Fibroblast of villous mesenchyme (primary cell): ENCODE measurements around the gene ZNF732. TPM values are rescaled to one million over a fixed set of nuclear protein-coding genes. Genes with fewer than 3 reads are reported as not detected.

Source experiments
- DNase-seq: peaks from one replicate; pipeline ENCODE4 v3.0.0-alpha.2; 2010; ENCODE audit warnings: low read depth
- H3K4me3 ChIP-seq: 2 replicates; pipeline ENCODE4 v1.5.1; 2011; ENCODE audit warnings: low read depth, mild to moderate bottlenecking, low read length
- CTCF ChIP-seq: IDR thresholded peaks from 2 replicates; pipeline ENCODE4 v1.5.1; 2012; ENCODE audit warnings: low read depth, mild to moderate bottlenecking, low read length; ENCODE audit not compliant: insufficient read depth
- small RNA-seq: library from RNA; depleted of rRNA; stranded (forward); fragments of <200 nt; gene quantifications from one replicate; pipeline ENCODE3, GENCODE V24; 2012
- total RNA-seq: library from RNA; depleted of rRNA; stranded (reverse); fragments of >200 nt; gene quantifications from 2 replicates; pipeline ENCODE4 v1.2.3, GENCODE V29; 2012

The ZNF732 gene
- total RNA-seq, 1 donor: 0.43 TPM

DNA sequence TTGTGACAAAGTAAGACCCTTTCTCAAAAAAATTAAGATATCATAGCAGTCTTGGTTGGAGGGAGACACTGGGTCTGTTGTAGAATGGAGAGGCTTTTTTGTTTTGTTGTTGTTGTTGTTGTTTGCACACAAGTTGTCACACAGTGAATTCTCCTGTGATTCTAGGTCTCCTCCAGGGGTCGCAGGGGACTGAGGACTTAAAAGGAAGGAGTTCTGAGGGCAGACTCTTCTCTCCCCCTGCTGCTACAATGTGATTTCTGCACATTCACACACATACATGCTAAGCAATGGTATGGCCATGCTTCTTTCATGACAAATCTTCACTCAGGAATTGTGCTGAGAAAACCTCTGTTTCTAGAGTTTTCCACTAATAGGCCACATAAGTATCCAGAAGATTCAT lies 71.1 kb downstream of the ZNF732 start:
- DNase-seq: no peak
- TF ChIP-seq CTCF: no peak
- H3K4me3 ChIP-seq: no peak overlapping the region

DNA sequence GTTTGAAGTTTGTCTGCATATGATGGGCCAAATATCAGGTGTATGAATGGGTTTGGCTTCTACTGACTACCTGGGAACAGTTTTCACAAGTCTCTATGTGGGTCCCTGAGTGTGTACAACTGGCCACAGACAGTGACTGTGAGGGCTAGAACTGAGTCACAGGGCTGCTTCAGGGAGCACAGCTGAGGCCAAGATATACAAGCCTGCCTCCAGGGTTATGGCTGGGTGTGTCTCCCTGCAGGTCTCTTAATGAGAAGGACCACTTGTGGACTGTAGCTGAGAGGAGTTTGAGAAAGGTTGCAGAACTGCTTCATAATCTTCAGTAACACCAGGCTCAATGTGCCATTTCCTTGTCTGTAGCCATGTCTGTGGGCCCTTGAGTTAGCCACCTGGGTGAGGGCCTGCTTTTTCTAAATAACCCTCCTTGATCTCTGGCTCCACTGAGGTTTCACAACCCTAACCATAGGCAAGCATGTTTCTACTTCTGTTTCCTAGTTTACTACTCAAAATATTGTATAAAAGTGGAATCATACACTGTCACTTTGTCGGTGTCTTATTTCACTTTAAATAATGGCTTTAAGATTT lies 81.3 kb downstream of the ZNF732 start:
- DNase-seq: no peak
- TF ChIP-seq CTCF: no peak
- no peak overlapping the region for H3K4me3 ChIP-seq

Small RNA genes lying within 50 kb of the gene (small RNA-seq; reads per million reads assigned to genes)
- gene AC079140.2 (not detected), gene MIR571 (not detected)

Other genes with a start within 250 kb of the ZNF732 start
- 7.1 and 8.2 TPM in 2 replicates for gene ZNF718, start 181.0 kb downstream of the ZNF732 start, total RNA-seq
- 9.5 and 9.7 TPM in 2 replicates for gene ZNF141, start 32.3 kb upstream of the ZNF732 start, total RNA-seq
- gene ZNF721, start 193.7 kb upstream of the ZNF732 start, total RNA-seq: 14.8 and 16.4 TPM in 2 replicates
- 39.3 and 47.9 TPM in 2 replicates for gene PIGG, start 193.7 kb upstream of the ZNF732 start, total RNA-seq